CD14-positive monocyte (primary cell): Measurements from ENCODE around the gene ADAMTS10. TPM values are rescaled to one million over a fixed set of nuclear protein-coding genes. Genes with fewer than 3 reads are reported as not detected.

Source experiments
- DNase-seq, 3 donors: peaks; one replicate each; pipeline ENCODE4 v3.0.0-alpha.2; 2011 to 2022
- H2AFZ ChIP-seq: 2 replicates; pipeline ENCODE4 v1.6.0; 2012; ENCODE audit warnings: mild to moderate bottlenecking, low read depth, low read length, inconsistent platforms; ENCODE audit not compliant: insufficient read depth, poor library complexity, severe bottlenecking
- H3K27ac ChIP-seq, 2 donors: 1 replicate in 1 of 2; 2 replicates in 1 of 2; pipeline ENCODE4 v1.5.1; 2012 to 2013; ENCODE audit warnings: low read length in 2 of 2, control low read depth in 1 of 2, inconsistent platforms in 1 of 2, low read depth in 1 of 2, mild to moderate bottlenecking in 1 of 2
- H3K27me3 ChIP-seq, 2 donors: one replicate each; pipeline versions ENCODE4 v1.6.0 to v1.6.1; 2011 to 2013; ENCODE audit warnings: low read length in 2 of 2; ENCODE audit not compliant: control insufficient read depth in 2 of 2, insufficient read depth in 2 of 2
- H3K36me3 ChIP-seq, 2 donors: replicated peaks in 1 of 2; 1 replicate in 1 of 2; 2 replicates in 1 of 2; pipeline versions ENCODE4 v1.5.1 to v1.6.1; 2012 to 2013; ENCODE audit warnings: low read length in 2 of 2, control low read depth in 1 of 2, inconsistent platforms in 1 of 2, mild to moderate bottlenecking in 1 of 2; ENCODE audit not compliant: insufficient read depth in 2 of 2, control insufficient read depth in 1 of 2
- H3K4me1 ChIP-seq, 2 donors: 1 replicate in 1 of 2; 2 replicates in 1 of 2; pipeline versions ENCODE4 v1.5.1 to v1.6.1; 2012 to 2013; ENCODE audit warnings: low read length in 2 of 2, control low read depth in 1 of 2, inconsistent platforms in 1 of 2, mild to moderate bottlenecking in 1 of 2, moderate library complexity in 1 of 2; ENCODE audit not compliant: insufficient read depth in 2 of 2, control insufficient read depth in 1 of 2
- H3K4me2 ChIP-seq: replicated peaks from 2 replicates; pipeline ENCODE3; 2012; ENCODE audit warnings: low read length, moderate library complexity, mild to moderate bottlenecking; ENCODE audit not compliant: poor library complexity, severe bottlenecking; ENCODE audit errors: extremely low read depth
- H3K4me3 ChIP-seq, 3 experiments: fragments of 200-600 bp in 1 of 3; sonication (generic) in 1 of 3; replicated peaks in 1 of 3; 1 replicate in 2 of 3; 2 replicates in 1 of 3; pipeline ENCODE4 v1.5.1; 2011 to 2013; ENCODE audit warnings: low read length in 3 of 3, mild to moderate bottlenecking in 3 of 3, control low read depth in 2 of 3, low read depth in 2 of 3, inconsistent platforms in 1 of 3, moderate library complexity in 1 of 3
- H3K79me2 ChIP-seq: 2 replicates; pipeline ENCODE4 v1.6.0; 2012; ENCODE audit warnings: mild to moderate bottlenecking, control low read depth, inconsistent platforms, low read length, moderate library complexity; ENCODE audit not compliant: insufficient read depth
- H3K9ac ChIP-seq: 2 replicates; pipeline ENCODE4 v1.6.0; 2017; ENCODE audit warnings: low read length, mild to moderate bottlenecking; ENCODE audit not compliant: insufficient read depth, poor library complexity, severe bottlenecking
- H3K9me3 ChIP-seq, 2 donors: replicated peaks in 1 of 2; 1 replicate in 1 of 2; 2 replicates in 1 of 2; pipeline versions ENCODE4 v1.5.1 to v1.6.1; 2012 to 2013; ENCODE audit warnings: low read length in 2 of 2, control low read depth in 1 of 2; ENCODE audit not compliant: control insufficient read depth in 1 of 2, insufficient read depth in 1 of 2
- H4K20me1 ChIP-seq: 2 replicates; pipeline ENCODE4 v1.6.0; 2012; ENCODE audit warnings: mild to moderate bottlenecking, low read length, control low read depth, moderate library complexity; ENCODE audit not compliant: insufficient read depth
- H3K27ac Mint-ChIP-seq, 7 donors: one replicate each; pipeline ENCODE4 v1.8.0; 2020; ENCODE audit warnings: mild to moderate bottlenecking in 7 of 7, mixed read lengths in 7 of 7, moderate library complexity in 6 of 7, inconsistent platforms in 2 of 7
- H3K27me3 Mint-ChIP-seq, 3 donors: one replicate each; pipeline ENCODE4 v1.8.0; 2021 to 2022; ENCODE audit warnings: low read depth in 3 of 3, mild to moderate bottlenecking in 3 of 3, mixed read lengths in 3 of 3, moderate library complexity in 3 of 3, inconsistent platforms in 1 of 3
- H3K36me3 Mint-ChIP-seq, 2 donors: one replicate each; pipeline ENCODE4 v1.8.0; 2020; ENCODE audit warnings: mixed read lengths in 2 of 2, inconsistent platforms in 1 of 2, mild to moderate bottlenecking in 1 of 2
- H3K4me1 Mint-ChIP-seq: one replicate; pipeline ENCODE4 v1.8.0; 2020; ENCODE audit warnings: mild to moderate bottlenecking, mixed read lengths
- H3K4me3 Mint-ChIP-seq, 2 donors: one replicate each; pipeline ENCODE4 v1.8.0; 2020; ENCODE audit warnings: mild to moderate bottlenecking in 2 of 2, mixed read lengths in 2 of 2, moderate library complexity in 1 of 2
- H3K9me3 Mint-ChIP-seq, 7 donors: one replicate each; pipeline ENCODE4 v1.8.0; 2020 to 2022; ENCODE audit warnings: mixed read lengths in 7 of 7, mild to moderate bottlenecking in 6 of 7, moderate library complexity in 6 of 7, inconsistent platforms in 2 of 7
- WGBS: methylation state at CpG from one replicate; pipeline ENCODE4 v1.1.5; 2013; ENCODE audit warnings: missing lambda C conversion rate; ENCODE audit not compliant: insufficient coverage; 5-methylcytosine and 5-hydroxymethylcytosine counted together
- intact Hi-C, 2 donors: fragments of 100-400 bp; cut with micrococcal nuclease; formaldehyde crosslinking; loops; one replicate each; pipeline versions ENCODE4 v1.15.0 to v1.15.1; 2023
- polyA plus RNA-seq, 3 donors: library from polyadenylated mRNA; depleted of rRNA in 1 of 3; unstranded in 2 of 3; stranded (reverse) in 1 of 3; fragments of 300-500 nt in 2 of 3; fragments of >200 nt in 1 of 3; fragmentation: Illumina TruSeq in 2 of 3; gene quantifications; 1 replicate in 2 of 3; 2 replicates in 1 of 3; pipeline ENCODE4 v1.2.3, GENCODE V29; 2012 to 2021
- TF ChIP-seq, protein P1 (sequence below): fragments of 200-600 bp; IDR thresholded peaks from one replicate; pipeline ENCODE4 v1.8.0; 2022; ENCODE audit warnings: antibody characterized with exemption, mild to moderate bottlenecking

ADAMTS10 gene
- polyA plus RNA-seq, 3 donors: 2.3 TPM; not detected in 2

DNA sequence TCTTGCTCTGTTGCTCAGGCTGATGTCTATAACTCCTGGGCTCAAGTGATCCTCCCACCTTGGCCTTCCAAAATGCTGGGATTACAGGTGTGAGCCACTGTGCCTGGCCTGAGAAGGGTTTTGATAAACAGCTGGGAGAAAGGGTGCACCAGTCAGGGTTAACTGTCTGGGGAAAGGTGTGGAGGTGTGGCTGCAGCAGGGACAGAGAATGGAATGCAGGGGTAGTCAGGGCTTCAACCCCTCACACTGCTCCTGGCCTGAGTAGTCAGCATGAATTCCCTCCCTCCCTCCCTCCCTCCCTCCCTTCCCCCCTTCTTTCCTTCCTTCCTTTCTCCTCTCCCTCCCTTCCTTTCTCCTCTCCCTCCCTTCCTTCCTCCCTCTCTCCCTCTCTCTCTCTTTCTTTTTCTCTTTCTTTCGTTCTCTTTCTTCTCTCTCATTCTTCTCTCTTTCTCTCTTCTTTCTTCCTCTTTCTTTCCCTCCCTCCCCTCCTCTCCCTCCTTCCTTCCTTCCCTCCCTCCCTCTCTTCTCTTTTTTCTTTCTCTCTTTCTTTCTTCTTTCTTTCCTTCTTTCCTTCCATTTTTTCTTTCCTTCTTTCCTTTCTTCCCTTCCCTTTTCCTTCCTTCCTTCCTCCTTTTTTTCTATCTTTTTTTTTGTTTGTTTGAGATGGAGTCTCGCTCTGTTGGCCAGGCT lies 49.3 kb downstream of the ADAMTS10 start:
- H3K36me3 ChIP-seq: peaks cover 12 to 59% of the 10 kb centered on the region in 2 donors
- intact Hi-C loops: loop anchor here in 1 of 2 donors (5.0 kb wide), 1 partner anchor 44 kb away; no protein-coding TSS in a partner anchor
- H3K36me3 Mint-ChIP-seq: peaks cover 42 to 80% of the 10 kb centered on the region in 2 donors
- no peak for DNase-seq
- no peak overlapping the region for H3K4me3 ChIP-seq
- peak overlapping the region; percentile 71 to 95 (median 84) for H3K27ac Mint-ChIP-seq
- peak overlapping the region in 1 of 2 donors; percentile 83 for H3K27ac ChIP-seq
- H3K27me3 Mint-ChIP-seq: peaks cover 0 to 3% (median under 1%) of the 10 kb centered on the region in 3 donors
- H3K9me3 Mint-ChIP-seq: no peaks in the 10 kb centered on the region
- H4K20me1 ChIP-seq: peaks cover 94% of the 10 kb centered on the region
- no peaks in the 10 kb centered on the region for H3K27me3 ChIP-seq
- peaks cover 100% of the 10 kb centered on the region for H3K79me2 ChIP-seq
- WGBS: 6% methylated on average over 1 of the region's 2 CpGs
- TF ChIP-seq, protein P1, sequence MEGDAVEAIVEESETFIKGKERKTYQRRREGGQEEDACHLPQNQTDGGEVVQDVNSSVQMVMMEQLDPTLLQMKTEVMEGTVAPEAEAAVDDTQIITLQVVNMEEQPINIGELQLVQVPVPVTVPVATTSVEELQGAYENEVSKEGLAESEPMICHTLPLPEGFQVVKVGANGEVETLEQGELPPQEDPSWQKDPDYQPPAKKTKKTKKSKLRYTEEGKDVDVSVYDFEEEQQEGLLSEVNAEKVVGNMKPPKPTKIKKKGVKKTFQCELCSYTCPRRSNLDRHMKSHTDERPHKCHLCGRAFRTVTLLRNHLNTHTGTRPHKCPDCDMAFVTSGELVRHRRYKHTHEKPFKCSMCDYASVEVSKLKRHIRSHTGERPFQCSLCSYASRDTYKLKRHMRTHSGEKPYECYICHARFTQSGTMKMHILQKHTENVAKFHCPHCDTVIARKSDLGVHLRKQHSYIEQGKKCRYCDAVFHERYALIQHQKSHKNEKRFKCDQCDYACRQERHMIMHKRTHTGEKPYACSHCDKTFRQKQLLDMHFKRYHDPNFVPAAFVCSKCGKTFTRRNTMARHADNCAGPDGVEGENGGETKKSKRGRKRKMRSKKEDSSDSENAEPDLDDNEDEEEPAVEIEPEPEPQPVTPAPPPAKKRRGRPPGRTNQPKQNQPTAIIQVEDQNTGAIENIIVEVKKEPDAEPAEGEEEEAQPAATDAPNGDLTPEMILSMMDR: no peak
- H3K9me3 ChIP-seq: no peaks in the 10 kb centered on the region
- H3K9ac ChIP-seq: no peak overlapping the region
- H3K4me2 ChIP-seq: no peak overlapping the region
- peaks cover 72% of the 10 kb centered on the region for H3K4me1 Mint-ChIP-seq
- no peak overlapping the region for H2AFZ ChIP-seq
- peaks cover 61 to 78% of the 10 kb centered on the region in 2 donors for H3K4me1 ChIP-seq
- no peak overlapping the region for H3K4me3 Mint-ChIP-seq

DNA sequence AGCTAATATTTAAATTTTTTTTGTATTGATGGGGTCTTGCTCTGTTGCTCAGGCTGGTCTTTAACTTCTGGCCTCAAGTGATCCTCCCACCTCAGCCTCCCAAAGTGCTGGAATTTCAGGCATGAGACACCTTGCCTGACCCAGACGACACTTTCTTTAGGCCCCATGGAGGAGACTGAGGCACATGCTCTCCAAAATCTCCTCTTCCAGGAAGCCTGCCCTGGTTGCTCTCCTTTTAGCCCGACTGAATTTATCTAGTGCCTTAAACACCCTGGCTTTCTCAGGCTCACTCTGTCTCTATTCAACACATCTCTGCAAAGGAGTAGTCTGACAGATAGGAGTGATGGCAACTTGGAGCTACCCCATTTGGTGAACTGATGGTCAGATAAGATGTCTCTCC lies 52.2 kb downstream of the ADAMTS10 start:
- peaks cover 34 to 76% of the 10 kb centered on the region in 2 donors for H3K36me3 ChIP-seq
- no peaks in the 10 kb centered on the region for H3K9me3 Mint-ChIP-seq
- H3K4me1 Mint-ChIP-seq: peaks cover 46% of the 10 kb centered on the region
- no peaks in the 10 kb centered on the region for H3K9me3 ChIP-seq
- H3K27ac Mint-ChIP-seq: peak overlapping the region; percentile 39 to 95 (median 74)
- peaks cover 100% of the 10 kb centered on the region for H4K20me1 ChIP-seq
- TF ChIP-seq, protein P1: no peak
- WGBS: no CpG with 5 or more reads among the region's 2 CpGs
- H3K9ac ChIP-seq: peak overlapping the region; percentile 38
- peak overlapping the region; percentile 58 to 80 for H3K27ac ChIP-seq
- no peak for DNase-seq
- H3K4me3 ChIP-seq: no peak overlapping the region
- no peak overlapping the region for H2AFZ ChIP-seq
- intact Hi-C loops: no loop called here
- peaks cover 100% of the 10 kb centered on the region for H3K79me2 ChIP-seq
- H3K4me3 Mint-ChIP-seq: no peak overlapping the region
- H3K27me3 Mint-ChIP-seq: peaks cover 1 to 2% (median 1%) of the 10 kb centered on the region in 3 donors
- H3K4me1 ChIP-seq: peaks cover 32 to 50% of the 10 kb centered on the region in 2 donors
- no peaks in the 10 kb centered on the region for H3K27me3 ChIP-seq
- no peak overlapping the region for H3K4me2 ChIP-seq
- H3K36me3 Mint-ChIP-seq: peaks cover 52 to 89% of the 10 kb centered on the region in 2 donors
